Measurements from ENCODE around the gene NUTM1. TPM values are rescaled to one million over a fixed set of nuclear protein-coding genes. Genes with fewer than 3 reads are reported as not detected.

NUTM1 gene
- total RNA-seq, 4 donors from 2014 or later, result not detected

Small RNA genes within 50 kb of the gene (small RNA-seq; reads per million reads assigned to genes)
- 0 reads per million in 2 donors for gene MIR1233-1
- gene RF00019, result 0 reads per million in 2 donors

Other genes with a start within 250 kb of the NUTM1 start
- gene EMC7, start 241.5 kb upstream of the NUTM1 start, total RNA-seq, result 10 to 100 TPM in 3 of 4 donors, not detected in 1; 20.5 to 29.8 (median 29.2) TPM
- 1 to 10 TPM in 3 of 4 donors, under 1 TPM in 1; 0.83 to 2.9 (median 1.8) TPM for gene PGBD4, start 241.2 kb upstream of the NUTM1 start, total RNA-seq
- 10 to 100 TPM; 40.6 to 76.7 (median 50.1) TPM for gene KATNBL1, start 133.2 kb upstream of the NUTM1 start, total RNA-seq
- 100 to 1,000 TPM in 1 of 4 donors, 10 to 100 TPM in 3; 33.0 to 105 (median 64.0) TPM for gene EMC4, start 118.3 kb upstream of the NUTM1 start, total RNA-seq
- 100 to 1,000 TPM in 1 of 4 donors, 10 to 100 TPM in 3; 48.7 to 111 (median 54.1) TPM for gene SLC12A6, start 5.5 kb upstream of the NUTM1 start, total RNA-seq
- 100 to 1,000 TPM in 2 of 4 donors, 10 to 100 TPM in 2; 56.2 to 143 (median 96.3) TPM for gene NOP10, start 179 bp upstream of the NUTM1 start, total RNA-seq
- 100 to 1,000 TPM in 2 of 4 donors, 10 to 100 TPM in 2; 52.8 to 268 (median 108) TPM for gene LPCAT4, start 23.9 kb downstream of the NUTM1 start, total RNA-seq
- gene GOLGA8A, start 94.5 kb downstream of the NUTM1 start, total RNA-seq, result 100 to 1,000 TPM in 2 of 4 donors, 10 to 100 TPM in 2; 23.6 to 153 (median 93.3) TPM
- 100 to 1,000 TPM; 152 to 781 (median 264) TPM for gene GOLGA8B, start 240.3 kb downstream of the NUTM1 start, total RNA-seq